ENCODE measurements around the gene NYAP2.

The NYAP2 gene

GRCh38 chr2:225399504-225399903 lies at the start of gene NYAP2:
TSS of gene NYAP2 (plus strand) at chr2:225399710. CDS start at chr2:225408881, 9,171 bp downstream.
- TF ChIP-seq BHLHE40 (IDR thresholded peaks at IDR 0.05; ENCODE audit: borderline replicate concordance): no peak
- TF ChIP-seq PKNOX1 (IDR thresholded peaks at IDR 0.05): no peak
- no peak for TF ChIP-seq ZNF384 (IDR thresholded peaks at IDR 0.05)
- TF ChIP-seq CTBP1 (IDR thresholded peaks at IDR 0.05; ENCODE audit: borderline replicate concordance): no peak
- TF ChIP-seq ELF4 (IDR thresholded peaks at IDR 0.05): no peak
- no peak for TF ChIP-seq NFRKB (IDR thresholded peaks at IDR 0.05)
- no peak for TF ChIP-seq SUZ12 (IDR thresholded peaks at IDR 0.05)
- TF ChIP-seq ARNT (IDR thresholded peaks at IDR 0.05): no peak
- no peak for TF ChIP-seq TARDBP (IDR thresholded peaks at IDR 0.05)
- no peak for TF ChIP-seq LEF1 (IDR thresholded peaks at IDR 0.05; ENCODE audit: borderline replicate concordance)
- TF ChIP-seq HDGF (IDR thresholded peaks at IDR 0.05; ENCODE audit: borderline replicate concordance): no peak
- TF ChIP-seq L3MBTL2 (conservative IDR thresholded peaks at IDR 0.05): no peak
- no peak for TF ChIP-seq SP1 (IDR thresholded peaks at IDR 0.05)
- no peak for TF ChIP-seq FOXA1 (IDR thresholded peaks at IDR 0.05)
- TF ChIP-seq FOXM1 (IDR thresholded peaks at IDR 0.05; ENCODE audit: borderline replicate concordance): no peak
- no peak for TF ChIP-seq FOXK2 (IDR thresholded peaks at IDR 0.05)
- ChIA-PET POLR2A (no interaction called here), CTCF (no interaction called here)
- no peak for DNase-seq (ENCODE audit: extremely low spot score)

GRCh38 chr2:225353579-225354085 lies 45.9 kb upstream of the NYAP2 start:
- TF ChIP-seq SUZ12 (IDR thresholded peaks at IDR 0.05) (no peak), ARNT (IDR thresholded peaks at IDR 0.05) (no peak), L3MBTL2 (conservative IDR thresholded peaks at IDR 0.05) (no peak), FOXK2 (IDR thresholded peaks at IDR 0.05) (no peak), BHLHE40 (IDR thresholded peaks at IDR 0.05; ENCODE audit: borderline replicate concordance) (no peak), FOXM1 (IDR thresholded peaks at IDR 0.05; ENCODE audit: borderline replicate concordance) (no peak), PKNOX1 (IDR thresholded peaks at IDR 0.05) (no peak), FOXA1 (IDR thresholded peaks at IDR 0.05) (no peak), NFRKB (IDR thresholded peaks at IDR 0.05) (no peak), LEF1 (IDR thresholded peaks at IDR 0.05; ENCODE audit: borderline replicate concordance) (no peak), SP1 (IDR thresholded peaks at IDR 0.05) (no peak)
- CTCF ChIA-PET: no interaction called here
- POLR2A ChIA-PET: no interaction called here
- DNase-seq (ENCODE audit: extremely low spot score): no peak

- POLR2A ChIA-PET: no interaction called here
- DNase-seq (ENCODE audit: extremely low spot score): no peak
Measured at GRCh38 chr2:225354281-225354774, 45.2 kb upstream of the NYAP2 start.

GRCh38 chr2:225355788-225356187 lies 43.7 kb upstream of the NYAP2 start:
- no peak for DNase-seq (ENCODE audit: extremely low spot score)
- ChIA-PET POLR2A (no interaction called here), CTCF (no interaction called here)
- TF ChIP-seq CTBP1 (IDR thresholded peaks at IDR 0.05; ENCODE audit: borderline replicate concordance) (no peak), SP1 (IDR thresholded peaks at IDR 0.05) (no peak), FOXM1 (IDR thresholded peaks at IDR 0.05; ENCODE audit: borderline replicate concordance) (no peak), NFRKB (IDR thresholded peaks at IDR 0.05) (no peak), TARDBP (IDR thresholded peaks at IDR 0.05) (no peak), FOXA1 (IDR thresholded peaks at IDR 0.05) (no peak), PKNOX1 (IDR thresholded peaks at IDR 0.05) (no peak), ARNT (IDR thresholded peaks at IDR 0.05) (no peak), HDGF (IDR thresholded peaks at IDR 0.05; ENCODE audit: borderline replicate concordance) (no peak)

More at GRCh38 chr2:225354281-225354774, 45.2 kb upstream of the NYAP2 start:
- CTCF ChIA-PET: no interaction called here
- no peak for TF ChIP-seq TARDBP (IDR thresholded peaks at IDR 0.05)
- no peak for TF ChIP-seq L3MBTL2 (conservative IDR thresholded peaks at IDR 0.05)
- no peak for TF ChIP-seq ARNT (IDR thresholded peaks at IDR 0.05)

- no peak for TF ChIP-seq L3MBTL2 (conservative IDR thresholded peaks at IDR 0.05)
- no peak for TF ChIP-seq FOXM1 (IDR thresholded peaks at IDR 0.05; ENCODE audit: borderline replicate concordance)
- no peak for TF ChIP-seq ZNF384 (IDR thresholded peaks at IDR 0.05)
- no peak for TF ChIP-seq HDGF (IDR thresholded peaks at IDR 0.05; ENCODE audit: borderline replicate concordance)
- no peak for TF ChIP-seq SP1 (IDR thresholded peaks at IDR 0.05)
- no peak for TF ChIP-seq PKNOX1 (IDR thresholded peaks at IDR 0.05)
- no peak for TF ChIP-seq FOXA1 (IDR thresholded peaks at IDR 0.05)
- no peak for TF ChIP-seq SUZ12 (IDR thresholded peaks at IDR 0.05)
- TF ChIP-seq ARNT (IDR thresholded peaks at IDR 0.05): no peak
- TF ChIP-seq LEF1 (IDR thresholded peaks at IDR 0.05; ENCODE audit: borderline replicate concordance): no peak
- TF ChIP-seq NFRKB (IDR thresholded peaks at IDR 0.05): no peak
- TF ChIP-seq FOXK2 (IDR thresholded peaks at IDR 0.05): no peak
- no peak for TF ChIP-seq BHLHE40 (IDR thresholded peaks at IDR 0.05; ENCODE audit: borderline replicate concordance)
- DNase-seq (ENCODE audit: extremely low spot score): no peak
- CTCF ChIA-PET: no interaction called here
- POLR2A ChIA-PET: no interaction called here
Measured at GRCh38 chr2:225366731-225367130, 32.8 kb upstream of the NYAP2 start.

GRCh38 chr2:225367482-225367881 lies 32.0 kb upstream of the NYAP2 start:
- no peak for TF ChIP-seq NFRKB (IDR thresholded peaks at IDR 0.05)
- TF ChIP-seq LEF1 (IDR thresholded peaks at IDR 0.05; ENCODE audit: borderline replicate concordance): no peak
- no peak for TF ChIP-seq FOXK2 (IDR thresholded peaks at IDR 0.05)
- ChIA-PET CTCF (no interaction called here), POLR2A (no interaction called here)
- no peak for DNase-seq (ENCODE audit: extremely low spot score)

All from HEK293T (cell line).